Mammary epithelial cell (primary cell): Measurements from ENCODE around the gene HSD11B1.

ENCODE experiments used
- EZH2 ChIP-seq: IDR thresholded peaks from 2 replicates; pipeline ENCODE4 v1.6.1; 2012; ENCODE audit warnings: low read length, inconsistent platforms, borderline replicate concordance
- TF ChIP-seq, protein P1 (sequence below), 2 donors: IDR thresholded peaks in 1 of 2; conservative IDR thresholded peaks in 1 of 2; 2 replicates each; pipeline ENCODE4 v1.5.1; 2011 to 2012; ENCODE audit warnings: inconsistent platforms in 2 of 2, low read length in 2 of 2, mild to moderate bottlenecking in 2 of 2, control low read depth in 1 of 2, low read depth in 1 of 2; ENCODE audit not compliant: insufficient read depth in 1 of 2; ENCODE audit errors: extremely low read depth in 1 of 2

DNA sequence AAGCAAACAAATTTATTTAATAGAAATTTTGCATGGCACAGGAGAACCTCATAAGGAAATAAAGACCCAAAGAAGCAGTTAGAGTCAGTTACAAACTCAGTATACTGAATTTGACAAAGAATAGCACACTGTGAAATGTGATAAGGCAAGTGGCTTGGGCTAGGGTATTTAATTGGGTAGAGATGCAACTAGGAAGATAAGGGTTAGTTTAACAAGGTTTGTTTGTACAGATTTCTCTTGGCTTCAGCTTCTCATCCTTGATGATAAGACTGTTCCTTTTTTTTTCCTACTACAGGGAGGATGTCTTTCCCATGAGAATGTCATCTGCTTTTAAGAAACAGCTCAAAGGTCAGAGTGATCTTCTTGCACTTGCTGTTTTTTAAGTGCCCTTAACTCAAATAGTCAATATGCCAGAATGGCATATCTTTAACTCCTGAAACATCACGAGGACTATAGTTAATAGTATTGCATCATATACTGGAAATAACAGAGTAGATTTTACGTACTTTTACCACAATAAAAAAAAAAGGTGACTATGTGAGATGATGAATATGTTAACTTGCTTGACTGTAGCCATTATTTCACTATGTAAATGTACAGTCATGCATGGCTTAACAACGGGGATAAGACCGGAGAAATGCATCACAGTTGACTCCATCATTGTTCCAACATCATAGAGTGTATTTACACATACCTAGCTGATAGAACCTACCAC is 42.0 kb downstream of the HSD11B1 start:
- TF ChIP-seq, protein P1, sequence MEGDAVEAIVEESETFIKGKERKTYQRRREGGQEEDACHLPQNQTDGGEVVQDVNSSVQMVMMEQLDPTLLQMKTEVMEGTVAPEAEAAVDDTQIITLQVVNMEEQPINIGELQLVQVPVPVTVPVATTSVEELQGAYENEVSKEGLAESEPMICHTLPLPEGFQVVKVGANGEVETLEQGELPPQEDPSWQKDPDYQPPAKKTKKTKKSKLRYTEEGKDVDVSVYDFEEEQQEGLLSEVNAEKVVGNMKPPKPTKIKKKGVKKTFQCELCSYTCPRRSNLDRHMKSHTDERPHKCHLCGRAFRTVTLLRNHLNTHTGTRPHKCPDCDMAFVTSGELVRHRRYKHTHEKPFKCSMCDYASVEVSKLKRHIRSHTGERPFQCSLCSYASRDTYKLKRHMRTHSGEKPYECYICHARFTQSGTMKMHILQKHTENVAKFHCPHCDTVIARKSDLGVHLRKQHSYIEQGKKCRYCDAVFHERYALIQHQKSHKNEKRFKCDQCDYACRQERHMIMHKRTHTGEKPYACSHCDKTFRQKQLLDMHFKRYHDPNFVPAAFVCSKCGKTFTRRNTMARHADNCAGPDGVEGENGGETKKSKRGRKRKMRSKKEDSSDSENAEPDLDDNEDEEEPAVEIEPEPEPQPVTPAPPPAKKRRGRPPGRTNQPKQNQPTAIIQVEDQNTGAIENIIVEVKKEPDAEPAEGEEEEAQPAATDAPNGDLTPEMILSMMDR (conservative IDR thresholded peaks at IDR 0.05 in 1 of 2, IDR thresholded peaks at IDR 0.05 in 1 of 2; ENCODE audit: extremely low read depth in 1 of 2, insufficient read depth in 1 of 2, low read depth in 1 of 2, low read length in 2 of 2): no peak
- no peak for TF ChIP-seq EZH2
